ENCODE data around the gene LY6G5B. TPM values are rescaled to one million over a fixed set of nuclear protein-coding genes. Genes with fewer than 3 reads are reported as not detected.

The LY6G5B gene
- total RNA-seq, 4 donors from 2014 or later = 0.10 to 9.3 (median 3.9) TPM

DNA sequence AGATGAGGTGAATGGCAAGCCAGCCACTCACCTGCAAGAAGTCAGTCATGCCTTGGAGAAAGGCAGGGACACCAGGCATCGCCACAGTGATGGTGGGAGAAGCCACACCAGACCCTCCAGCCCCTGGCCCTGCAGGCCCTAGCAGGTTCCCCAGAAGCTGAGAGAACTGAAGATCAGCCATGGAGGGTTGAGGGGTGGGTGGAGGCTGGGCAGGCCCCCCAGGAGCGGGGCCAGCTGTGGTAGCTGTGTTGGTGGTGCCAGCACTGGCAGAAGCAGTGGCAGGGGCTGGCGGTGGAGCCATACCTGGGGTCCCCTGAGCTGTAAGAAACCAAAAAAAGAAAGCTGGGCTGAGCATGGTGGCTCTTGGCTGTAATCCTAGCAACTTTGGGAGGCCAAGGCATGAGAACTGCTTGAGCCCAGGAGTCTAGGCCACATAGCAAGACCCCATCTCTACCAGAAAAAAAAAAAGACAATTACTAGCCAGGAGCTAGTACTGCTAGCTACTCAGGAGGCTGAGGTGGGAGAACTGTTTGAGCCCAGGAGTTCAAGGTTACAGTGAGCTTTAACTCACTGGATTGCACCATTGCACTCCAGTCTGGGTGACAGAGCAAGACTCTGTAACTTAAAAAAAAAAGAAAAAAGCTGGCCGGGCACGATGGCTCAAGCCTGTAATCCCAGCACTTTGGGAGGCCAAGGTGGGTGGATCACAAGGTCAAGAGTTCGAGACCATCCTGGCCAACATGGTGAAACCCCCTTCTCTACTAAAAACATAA, 26.8 kb upstream of the LY6G5B start:
- Histone ChIP-seq H3K27ac (no peak overlapping the region), H3K36me3 (peaks cover 0 to 100% of the 10 kb centered on the region in 2 donors), H3K4me3 (no peak overlapping the region), H3K9me3 (no peaks in the 10 kb centered on the region), H3K27me3 (no peaks in the 10 kb centered on the region), H3K4me1 (no peaks in the 10 kb centered on the region)
- ATAC-seq = no peak
- no peak for TF ChIP-seq CTCF (IDR thresholded peaks at IDR 0.05)
- TF ChIP-seq POLR2AphosphoS5 (IDR thresholded peaks at IDR 0.05) = no peak
- no peak for TF ChIP-seq EP300 (IDR thresholded peaks at IDR 0.05)
- no peak for TF ChIP-seq POLR2A (IDR thresholded peaks at IDR 0.05)
- WGBS, 2 donors (ENCODE audit: low coverage in 1 of 2) = 80 to 90% methylated on average over 1 to 2 of the region's 6 CpGs

DNA sequence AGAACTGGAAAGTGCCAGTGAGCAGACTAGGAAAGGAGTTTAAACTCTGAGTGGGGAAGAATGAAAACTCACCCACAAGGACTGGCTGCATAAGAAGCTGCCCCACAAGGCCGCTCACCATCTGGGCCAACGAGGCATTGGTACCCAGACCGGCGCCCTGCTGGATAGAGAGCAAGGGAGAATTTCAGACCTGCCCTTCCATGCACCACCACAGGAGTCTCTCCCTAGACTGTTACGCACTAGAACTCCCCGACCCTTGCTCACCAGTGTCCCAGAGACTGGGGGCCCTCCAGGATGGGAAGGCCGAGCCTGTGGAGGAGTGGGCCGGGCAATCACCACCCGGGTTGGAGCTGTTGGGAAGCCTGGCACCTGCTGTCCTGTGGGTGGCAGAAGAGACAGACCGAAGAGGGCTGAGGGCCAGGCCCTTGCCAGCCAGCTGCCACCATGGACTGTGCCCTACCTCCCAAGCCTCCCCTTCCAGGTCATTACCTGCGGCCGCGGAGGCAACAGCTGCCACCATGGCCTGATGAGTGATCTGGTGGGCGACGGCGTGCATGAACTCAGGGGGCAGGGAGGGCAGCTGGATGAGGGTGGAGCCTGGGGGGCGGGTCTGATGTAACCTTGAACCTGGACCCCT, 25.8 kb upstream of the LY6G5B start:
- Histone ChIP-seq H3K4me1 (peaks cover 0 to 1% (median 0%) of the 10 kb centered on the region in 3 donors), H3K4me3 (no peak overlapping the region), H3K27ac (no peak overlapping the region), H3K9me3 (no peaks in the 10 kb centered on the region), H3K36me3 (peaks cover 0 to 100% of the 10 kb centered on the region in 2 donors), H3K27me3 (no peaks in the 10 kb centered on the region)
- TF ChIP-seq CTCF (IDR thresholded peaks at IDR 0.05) = no peak
- no peak for TF ChIP-seq POLR2A (IDR thresholded peaks at IDR 0.05)
- TF ChIP-seq POLR2AphosphoS5 (IDR thresholded peaks at IDR 0.05) = no peak
- TF ChIP-seq EP300 (IDR thresholded peaks at IDR 0.05) = no peak
- ATAC-seq = no peak
- WGBS, 2 donors (ENCODE audit: low coverage in 1 of 2) = 40% methylated on average over 1 of the region's 17 CpGs; no CpG with 5 or more reads in 1 of the 2 donors

DNA sequence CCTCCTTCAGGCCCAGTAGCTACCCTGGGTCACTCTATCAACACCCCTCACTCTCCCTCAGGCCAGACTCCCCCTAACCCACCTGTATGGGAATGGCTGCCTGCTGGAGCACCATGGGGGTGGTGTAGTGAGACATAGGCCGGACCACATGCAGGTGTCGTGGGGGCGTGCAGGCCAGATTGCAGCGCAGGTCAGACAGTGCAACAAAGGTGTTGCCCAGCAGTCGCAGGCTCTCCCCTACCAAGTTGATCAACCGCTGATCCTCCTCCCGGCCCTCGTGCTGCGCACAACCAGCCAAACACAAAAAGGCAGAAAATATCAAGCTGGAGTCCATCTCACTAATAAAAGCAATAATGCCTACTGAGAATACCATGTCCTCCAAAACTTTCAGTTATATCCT, 24.5 kb upstream of the LY6G5B start:
- no peak for ATAC-seq
- WGBS, 2 donors (ENCODE audit: low coverage in 1 of 2) = 90 to 93% methylated on average over 2 to 5 of the region's 9 CpGs
- no peak overlapping the region for H3K4me3 ChIP-seq
- no peak overlapping the region for H3K27ac ChIP-seq
- H3K4me1 ChIP-seq = peaks cover 0 to 15% (median 0%) of the 10 kb centered on the region in 3 donors
- H3K36me3 ChIP-seq = peaks cover 0 to 99% of the 10 kb centered on the region in 2 donors
- TF ChIP-seq POLR2A (IDR thresholded peaks at IDR 0.05) (no peak), CTCF (IDR thresholded peaks at IDR 0.05) (no peak), EP300 (IDR thresholded peaks at IDR 0.05) (no peak), POLR2AphosphoS5 (IDR thresholded peaks at IDR 0.05) (no peak)
- no peaks in the 10 kb centered on the region for H3K27me3 ChIP-seq
- no peaks in the 10 kb centered on the region for H3K9me3 ChIP-seq

GRCh38 chr6:31651602-31652191, 18.1 kb upstream of the LY6G5B start:
- H3K4me1 ChIP-seq = peaks cover 0 to 57% (median 16%) of the 10 kb centered on the region in 3 donors
- H3K36me3 ChIP-seq = peaks cover 0 to 54% of the 10 kb centered on the region in 2 donors
- 2 to 5% methylated on average over 14 to 16 of the region's 29 CpGs for WGBS, 2 donors (ENCODE audit: low coverage in 1 of 2)
- no peaks in the 10 kb centered on the region for H3K27me3 ChIP-seq
- peak overlapping the region; percentile 84 to 99 (median 97) for H3K27ac ChIP-seq
- H3K4me3 ChIP-seq = peak overlapping the region; percentile 52 to 83
- TF ChIP-seq POLR2AphosphoS5 (IDR thresholded peaks at IDR 0.05) (peak; percentile 26), CTCF (IDR thresholded peaks at IDR 0.05) (no peak), EP300 (IDR thresholded peaks at IDR 0.05) (no peak), POLR2A (IDR thresholded peaks at IDR 0.05) (no peak)
- ATAC-seq = peak; percentile 75
- no peaks in the 10 kb centered on the region for H3K9me3 ChIP-seq
